CD14-positive monocyte (primary cell): ENCODE results near the gene UBE2J1. TPM values are rescaled to one million over a fixed set of nuclear protein-coding genes. Genes with fewer than 3 reads are reported as not detected.
A peak's percentile ranks its signal among the peaks of the same experiment; 100 is the strongest.

Experiments used
- DNase-seq, 3 donors: peaks; one replicate each; pipeline ENCODE4 v3.0.0-alpha.2; 2011 to 2022
- H2AFZ ChIP-seq: 2 replicates; pipeline ENCODE4 v1.6.0; 2012; ENCODE audit warnings: mild to moderate bottlenecking, low read depth, low read length, inconsistent platforms; ENCODE audit not compliant: insufficient read depth, poor library complexity, severe bottlenecking
- H3K27ac ChIP-seq, 2 donors: 1 replicate in 1 of 2; 2 replicates in 1 of 2; pipeline ENCODE4 v1.5.1; 2012 to 2013; ENCODE audit warnings: low read length in 2 of 2, control low read depth in 1 of 2, inconsistent platforms in 1 of 2, low read depth in 1 of 2, mild to moderate bottlenecking in 1 of 2
- H3K27me3 ChIP-seq, 2 donors: one replicate each; pipeline versions ENCODE4 v1.6.0 to v1.6.1; 2011 to 2013; ENCODE audit warnings: low read length in 2 of 2; ENCODE audit not compliant: control insufficient read depth in 2 of 2, insufficient read depth in 2 of 2
- H3K36me3 ChIP-seq, 2 donors: replicated peaks in 1 of 2; 1 replicate in 1 of 2; 2 replicates in 1 of 2; pipeline versions ENCODE4 v1.5.1 to v1.6.1; 2012 to 2013; ENCODE audit warnings: low read length in 2 of 2, control low read depth in 1 of 2, inconsistent platforms in 1 of 2, mild to moderate bottlenecking in 1 of 2; ENCODE audit not compliant: insufficient read depth in 2 of 2, control insufficient read depth in 1 of 2
- H3K4me1 ChIP-seq, 2 donors: 1 replicate in 1 of 2; 2 replicates in 1 of 2; pipeline versions ENCODE4 v1.5.1 to v1.6.1; 2012 to 2013; ENCODE audit warnings: low read length in 2 of 2, control low read depth in 1 of 2, inconsistent platforms in 1 of 2, mild to moderate bottlenecking in 1 of 2, moderate library complexity in 1 of 2; ENCODE audit not compliant: insufficient read depth in 2 of 2, control insufficient read depth in 1 of 2
- H3K4me2 ChIP-seq: replicated peaks from 2 replicates; pipeline ENCODE3; 2012; ENCODE audit warnings: low read length, moderate library complexity, mild to moderate bottlenecking; ENCODE audit not compliant: poor library complexity, severe bottlenecking; ENCODE audit errors: extremely low read depth
- H3K4me3 ChIP-seq, 3 experiments: fragments of 200-600 bp in 1 of 3; sonication (generic) in 1 of 3; replicated peaks in 1 of 3; 1 replicate in 2 of 3; 2 replicates in 1 of 3; pipeline ENCODE4 v1.5.1; 2011 to 2013; ENCODE audit warnings: low read length in 3 of 3, mild to moderate bottlenecking in 3 of 3, control low read depth in 2 of 3, low read depth in 2 of 3, inconsistent platforms in 1 of 3, moderate library complexity in 1 of 3
- H3K79me2 ChIP-seq: 2 replicates; pipeline ENCODE4 v1.6.0; 2012; ENCODE audit warnings: mild to moderate bottlenecking, control low read depth, inconsistent platforms, low read length, moderate library complexity; ENCODE audit not compliant: insufficient read depth
- H3K9ac ChIP-seq: 2 replicates; pipeline ENCODE4 v1.6.0; 2017; ENCODE audit warnings: low read length, mild to moderate bottlenecking; ENCODE audit not compliant: insufficient read depth, poor library complexity, severe bottlenecking
- H3K9me3 ChIP-seq, 2 donors: replicated peaks in 1 of 2; 1 replicate in 1 of 2; 2 replicates in 1 of 2; pipeline versions ENCODE4 v1.5.1 to v1.6.1; 2012 to 2013; ENCODE audit warnings: low read length in 2 of 2, control low read depth in 1 of 2; ENCODE audit not compliant: control insufficient read depth in 1 of 2, insufficient read depth in 1 of 2
- H4K20me1 ChIP-seq: 2 replicates; pipeline ENCODE4 v1.6.0; 2012; ENCODE audit warnings: mild to moderate bottlenecking, low read length, control low read depth, moderate library complexity; ENCODE audit not compliant: insufficient read depth
- H3K27ac Mint-ChIP-seq, 7 donors: one replicate each; pipeline ENCODE4 v1.8.0; 2020; ENCODE audit warnings: mild to moderate bottlenecking in 7 of 7, mixed read lengths in 7 of 7, moderate library complexity in 6 of 7, inconsistent platforms in 2 of 7
- H3K27me3 Mint-ChIP-seq, 3 donors: one replicate each; pipeline ENCODE4 v1.8.0; 2021 to 2022; ENCODE audit warnings: low read depth in 3 of 3, mild to moderate bottlenecking in 3 of 3, mixed read lengths in 3 of 3, moderate library complexity in 3 of 3, inconsistent platforms in 1 of 3
- H3K36me3 Mint-ChIP-seq, 2 donors: one replicate each; pipeline ENCODE4 v1.8.0; 2020; ENCODE audit warnings: mixed read lengths in 2 of 2, inconsistent platforms in 1 of 2, mild to moderate bottlenecking in 1 of 2
- H3K4me1 Mint-ChIP-seq: one replicate; pipeline ENCODE4 v1.8.0; 2020; ENCODE audit warnings: mild to moderate bottlenecking, mixed read lengths
- H3K4me3 Mint-ChIP-seq, 2 donors: one replicate each; pipeline ENCODE4 v1.8.0; 2020; ENCODE audit warnings: mild to moderate bottlenecking in 2 of 2, mixed read lengths in 2 of 2, moderate library complexity in 1 of 2
- H3K9me3 Mint-ChIP-seq, 7 donors: one replicate each; pipeline ENCODE4 v1.8.0; 2020 to 2022; ENCODE audit warnings: mixed read lengths in 7 of 7, mild to moderate bottlenecking in 6 of 7, moderate library complexity in 6 of 7, inconsistent platforms in 2 of 7
- WGBS: methylation state at CpG from one replicate; pipeline ENCODE4 v1.1.5; 2013; ENCODE audit warnings: missing lambda C conversion rate; ENCODE audit not compliant: insufficient coverage; 5-methylcytosine and 5-hydroxymethylcytosine counted together
- intact Hi-C, 2 donors: fragments of 100-400 bp; cut with micrococcal nuclease; formaldehyde crosslinking; loops; one replicate each; pipeline versions ENCODE4 v1.15.0 to v1.15.1; 2023
- polyA plus RNA-seq, 3 donors: library from polyadenylated mRNA; depleted of rRNA in 1 of 3; unstranded in 2 of 3; stranded (reverse) in 1 of 3; fragments of 300-500 nt in 2 of 3; fragments of >200 nt in 1 of 3; fragmentation: Illumina TruSeq in 2 of 3; gene quantifications; 1 replicate in 2 of 3; 2 replicates in 1 of 3; pipeline ENCODE4 v1.2.3, GENCODE V29; 2012 to 2021
- TF ChIP-seq, protein P1 (sequence below): fragments of 200-600 bp; IDR thresholded peaks from one replicate; pipeline ENCODE4 v1.8.0; 2022; ENCODE audit warnings: antibody characterized with exemption, mild to moderate bottlenecking

Gene UBE2J1
- polyA plus RNA-seq, 3 donors: 44.8 to 80.5 (median 66.1) TPM

DNA sequence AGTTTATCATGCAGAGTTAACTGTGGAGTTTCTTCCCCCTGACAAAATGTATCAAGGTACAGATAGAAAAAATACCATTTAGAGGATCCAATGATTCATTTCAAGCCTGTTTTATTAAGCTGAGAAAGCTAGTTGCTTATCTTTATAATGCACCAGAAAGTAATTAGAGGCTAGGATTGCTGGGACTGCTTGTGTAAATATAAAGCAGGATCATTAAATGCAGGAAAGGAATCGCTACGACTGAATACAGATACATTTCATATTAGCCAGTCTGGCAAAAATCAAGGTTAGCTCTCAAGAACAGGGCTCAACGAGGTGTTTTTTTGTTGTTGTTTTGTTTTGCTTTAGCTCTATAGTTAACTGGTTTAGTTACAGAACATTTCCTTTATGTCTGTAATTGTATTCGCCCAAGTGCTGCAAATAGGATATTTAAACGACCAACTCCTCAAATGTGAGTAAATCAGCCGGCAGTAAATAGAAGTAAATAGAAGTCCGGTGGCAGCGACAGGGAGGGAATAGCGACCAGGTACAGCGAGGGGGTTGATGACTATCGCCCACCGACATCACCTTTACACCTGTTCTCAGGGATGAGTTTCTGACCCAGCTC, 748 bp downstream of the UBE2J1 start:
- no peaks in the 10 kb centered on the region for H3K27me3 ChIP-seq
- peaks cover 38 to 53% of the 10 kb centered on the region in 2 donors for H3K4me1 ChIP-seq
- H3K9me3 ChIP-seq: no peaks in the 10 kb centered on the region
- H3K27ac ChIP-seq: peak overlapping the region; percentile 77 to 91
- H3K27me3 Mint-ChIP-seq: peaks cover 0 to 7% (median 1%) of the 10 kb centered on the region in 3 donors
- peak overlapping the region; percentile 93 to 98 (median 96) for H3K27ac Mint-ChIP-seq
- H3K4me2 ChIP-seq: peak overlapping the region; percentile 98
- peaks cover 64% of the 10 kb centered on the region for H3K79me2 ChIP-seq
- H3K4me1 Mint-ChIP-seq: peaks cover 54% of the 10 kb centered on the region
- H4K20me1 ChIP-seq: peaks cover 49% of the 10 kb centered on the region
- peaks cover 0 to 5% (median 0%) of the 10 kb centered on the region in 7 donors for H3K9me3 Mint-ChIP-seq
- H3K4me3 Mint-ChIP-seq: peak overlapping the region; percentile 94 to 95
- intact Hi-C loops: loop anchor here (10.0 kb wide), 2 partner anchors 267 to 283 kb away; partner anchors contain the start of genes PNRC1 (in 2 of the 2) and LYRM2 (in 1 of the 2)
- peak overlapping the region; percentile 97 to 100 (median 97) for H3K4me3 ChIP-seq
- DNase-seq: no peak
- H3K9ac ChIP-seq: peak overlapping the region; percentile 96
- H3K36me3 ChIP-seq: no peaks in the 10 kb centered on the region
- WGBS: 0% methylated on average over 2 of the region's 12 CpGs
- TF ChIP-seq, protein P1, sequence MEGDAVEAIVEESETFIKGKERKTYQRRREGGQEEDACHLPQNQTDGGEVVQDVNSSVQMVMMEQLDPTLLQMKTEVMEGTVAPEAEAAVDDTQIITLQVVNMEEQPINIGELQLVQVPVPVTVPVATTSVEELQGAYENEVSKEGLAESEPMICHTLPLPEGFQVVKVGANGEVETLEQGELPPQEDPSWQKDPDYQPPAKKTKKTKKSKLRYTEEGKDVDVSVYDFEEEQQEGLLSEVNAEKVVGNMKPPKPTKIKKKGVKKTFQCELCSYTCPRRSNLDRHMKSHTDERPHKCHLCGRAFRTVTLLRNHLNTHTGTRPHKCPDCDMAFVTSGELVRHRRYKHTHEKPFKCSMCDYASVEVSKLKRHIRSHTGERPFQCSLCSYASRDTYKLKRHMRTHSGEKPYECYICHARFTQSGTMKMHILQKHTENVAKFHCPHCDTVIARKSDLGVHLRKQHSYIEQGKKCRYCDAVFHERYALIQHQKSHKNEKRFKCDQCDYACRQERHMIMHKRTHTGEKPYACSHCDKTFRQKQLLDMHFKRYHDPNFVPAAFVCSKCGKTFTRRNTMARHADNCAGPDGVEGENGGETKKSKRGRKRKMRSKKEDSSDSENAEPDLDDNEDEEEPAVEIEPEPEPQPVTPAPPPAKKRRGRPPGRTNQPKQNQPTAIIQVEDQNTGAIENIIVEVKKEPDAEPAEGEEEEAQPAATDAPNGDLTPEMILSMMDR: no peak
- peak overlapping the region; percentile 18 for H2AFZ ChIP-seq
- peaks cover 11% of the 10 kb centered on the region in 2 donors for H3K36me3 Mint-ChIP-seq

DNA sequence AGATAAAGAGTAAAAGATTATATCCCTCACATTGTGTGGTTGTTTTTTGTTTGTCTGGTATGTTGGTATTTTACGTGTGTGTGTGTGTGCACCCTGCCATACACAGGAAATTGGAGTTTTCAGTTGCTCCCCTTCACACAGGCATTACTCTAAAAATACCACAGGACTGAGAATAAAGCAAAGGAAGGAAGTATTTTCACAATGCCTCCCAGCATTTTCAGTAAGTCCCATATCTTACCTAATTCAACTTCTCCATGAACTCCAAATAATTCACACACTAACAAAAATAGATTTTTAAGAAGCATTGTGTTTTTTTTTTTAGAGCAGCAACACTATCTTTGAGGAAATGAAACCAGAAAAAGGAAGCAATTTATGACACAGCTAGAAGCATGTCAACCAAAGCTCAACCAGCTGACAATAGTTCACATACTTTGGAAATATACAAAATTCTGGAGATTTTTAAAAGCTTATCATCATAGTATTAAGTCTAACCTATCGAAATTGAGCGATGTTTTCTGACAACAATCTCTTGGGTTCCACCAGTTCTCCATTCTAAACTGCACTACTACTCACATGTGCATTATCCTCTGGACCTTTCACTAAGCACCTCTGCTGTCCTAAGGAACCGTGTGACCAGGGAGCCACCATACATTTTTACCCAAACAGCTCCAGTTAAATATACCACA, 2.1 kb downstream of the UBE2J1 start:
- DNase-seq: peak; percentile 77 to 89 (median 89)
- intact Hi-C loops: loop anchor here (10.0 kb wide), 2 partner anchors 266 to 284 kb away; partner anchors contain the start of genes PNRC1 (in 2 of the 2) and LYRM2 (in 1 of the 2)
- Histone ChIP-seq H3K4me2 (peak overlapping the region; percentile 98), H4K20me1 (peaks cover 62% of the 10 kb centered on the region), H3K9ac (peak overlapping the region; percentile 96), H3K4me3 (peak overlapping the region; percentile 97 to 100 (median 97)), H2AFZ (no peak overlapping the region), H3K4me1 (peaks cover 38 to 59% of the 10 kb centered on the region in 2 donors), H3K79me2 (peaks cover 78% of the 10 kb centered on the region), H3K27ac (peak overlapping the region; percentile 85 to 91), H3K36me3 (no peaks in the 10 kb centered on the region), H3K9me3 (no peaks in the 10 kb centered on the region), H3K27me3 (no peaks in the 10 kb centered on the region)
- peaks cover 54% of the 10 kb centered on the region for H3K4me1 Mint-ChIP-seq
- H3K27me3 Mint-ChIP-seq: peaks cover 0 to 7% (median 1%) of the 10 kb centered on the region in 3 donors
- H3K27ac Mint-ChIP-seq: peak overlapping the region; percentile 94 to 98 (median 97)
- peaks cover 0 to 5% (median 0%) of the 10 kb centered on the region in 7 donors for H3K9me3 Mint-ChIP-seq
- H3K4me3 Mint-ChIP-seq: peak overlapping the region; percentile 94 to 95
- WGBS: 0% methylated on average over 3 of the region's 4 CpGs
- peaks cover 11% of the 10 kb centered on the region in 2 donors for H3K36me3 Mint-ChIP-seq
- TF ChIP-seq, protein P1: no peak
